ENCODE results near the gene ARHGEF10L. TPM values are rescaled to one million over a fixed set of nuclear protein-coding genes. Genes with fewer than 3 reads are reported as not detected.

The ARHGEF10L gene
- total RNA-seq, 1 experiment from 2014 or later, result 21.6 TPM

GRCh38 chr1:17668624-17669175 lies 129.2 kb downstream of the ARHGEF10L start:
- ChIA-PET CTCF (no interaction called here), POLR2A (ENCODE audit: unreplicated experiment) (no interaction called here)
- H3K4me1 ChIP-seq (replicated peaks; ENCODE audit: insufficient read depth), result no peaks in the 10 kb centered on the region
- H3K36me3 ChIP-seq (ENCODE audit: low read depth), result no peaks in the 10 kb centered on the region
- no peak for DNase-seq
- intact Hi-C loops (cut with micrococcal nuclease; ENCODE audit: unreplicated experiment), result no loop called here
- TF ChIP-seq EZH2 (IDR thresholded peaks at IDR 0.05; ENCODE audit: low read depth), result no peak
- TF ChIP-seq, protein P1, sequence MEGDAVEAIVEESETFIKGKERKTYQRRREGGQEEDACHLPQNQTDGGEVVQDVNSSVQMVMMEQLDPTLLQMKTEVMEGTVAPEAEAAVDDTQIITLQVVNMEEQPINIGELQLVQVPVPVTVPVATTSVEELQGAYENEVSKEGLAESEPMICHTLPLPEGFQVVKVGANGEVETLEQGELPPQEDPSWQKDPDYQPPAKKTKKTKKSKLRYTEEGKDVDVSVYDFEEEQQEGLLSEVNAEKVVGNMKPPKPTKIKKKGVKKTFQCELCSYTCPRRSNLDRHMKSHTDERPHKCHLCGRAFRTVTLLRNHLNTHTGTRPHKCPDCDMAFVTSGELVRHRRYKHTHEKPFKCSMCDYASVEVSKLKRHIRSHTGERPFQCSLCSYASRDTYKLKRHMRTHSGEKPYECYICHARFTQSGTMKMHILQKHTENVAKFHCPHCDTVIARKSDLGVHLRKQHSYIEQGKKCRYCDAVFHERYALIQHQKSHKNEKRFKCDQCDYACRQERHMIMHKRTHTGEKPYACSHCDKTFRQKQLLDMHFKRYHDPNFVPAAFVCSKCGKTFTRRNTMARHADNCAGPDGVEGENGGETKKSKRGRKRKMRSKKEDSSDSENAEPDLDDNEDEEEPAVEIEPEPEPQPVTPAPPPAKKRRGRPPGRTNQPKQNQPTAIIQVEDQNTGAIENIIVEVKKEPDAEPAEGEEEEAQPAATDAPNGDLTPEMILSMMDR (conservative IDR thresholded peaks at IDR 0.05), result no peak
- no peaks in the 10 kb centered on the region for H3K79me2 ChIP-seq (ENCODE audit: low read depth)
- no peak overlapping the region for H3K27ac ChIP-seq
- no peaks in the 10 kb centered on the region for H4K20me1 ChIP-seq (ENCODE audit: insufficient read depth)
- no peaks in the 10 kb centered on the region for H3K27me3 ChIP-seq (ENCODE audit: insufficient read depth, low read depth)
- H3K9me3 ChIP-seq (ENCODE audit: insufficient read depth, low read depth), result no peaks in the 10 kb centered on the region
- no peaks in the 10 kb centered on the region for H3F3A ChIP-seq (ENCODE audit: insufficient read depth, low read depth)
- no TSS peak for BruUV-seq (replicated peaks)
- no peak overlapping the region for H2AFZ ChIP-seq
- no peaks in the 10 kb centered on the region for H3K9me2 ChIP-seq (ENCODE audit: insufficient read depth)
- H3K4me3 ChIP-seq, result no peak overlapping the region
- H3K4me2 ChIP-seq, result no peak overlapping the region

- Histone ChIP-seq H3K4me3 (no peak overlapping the region), H3K36me3 (ENCODE audit: low read depth) (no peaks in the 10 kb centered on the region), H3K79me2 (ENCODE audit: low read depth) (no peaks in the 10 kb centered on the region), H3K4me2 (no peak overlapping the region), H3F3A (ENCODE audit: insufficient read depth, low read depth) (no peaks in the 10 kb centered on the region), H3K9me3 (ENCODE audit: insufficient read depth, low read depth) (no peaks in the 10 kb centered on the region), H3K4me1 (replicated peaks; ENCODE audit: insufficient read depth) (no peaks in the 10 kb centered on the region), H2AFZ (no peak overlapping the region), H3K9me2 (ENCODE audit: insufficient read depth) (no peaks in the 10 kb centered on the region), H3K27me3 (ENCODE audit: insufficient read depth, low read depth) (no peaks in the 10 kb centered on the region), H3K27ac (no peak overlapping the region), H4K20me1 (ENCODE audit: insufficient read depth) (no peaks in the 10 kb centered on the region)
- ChIA-PET POLR2A (ENCODE audit: unreplicated experiment) (no interaction called here), CTCF (no interaction called here)
- DNase-seq, result no peak
- TF ChIP-seq, protein P1 (conservative IDR thresholded peaks at IDR 0.05), result no peak
- no peak for TF ChIP-seq EZH2 (IDR thresholded peaks at IDR 0.05; ENCODE audit: low read depth)
- no TSS peak for BruUV-seq (replicated peaks)
- intact Hi-C loops (cut with micrococcal nuclease; ENCODE audit: unreplicated experiment), result no loop called here
Observed at GRCh38 chr1:17669305-17669704, 129.8 kb downstream of the ARHGEF10L start.

- Histone ChIP-seq H3F3A (ENCODE audit: insufficient read depth, low read depth) (no peaks in the 10 kb centered on the region), H3K36me3 (ENCODE audit: low read depth) (no peaks in the 10 kb centered on the region), H3K27me3 (ENCODE audit: insufficient read depth, low read depth) (no peaks in the 10 kb centered on the region), H3K9me2 (ENCODE audit: insufficient read depth) (no peaks in the 10 kb centered on the region), H3K79me2 (ENCODE audit: low read depth) (no peaks in the 10 kb centered on the region), H2AFZ (no peak overlapping the region), H3K4me3 (no peak overlapping the region), H3K9me3 (ENCODE audit: insufficient read depth, low read depth) (no peaks in the 10 kb centered on the region), H3K27ac (no peak overlapping the region), H3K4me1 (replicated peaks; ENCODE audit: insufficient read depth) (no peaks in the 10 kb centered on the region), H3K4me2 (no peak overlapping the region), H4K20me1 (ENCODE audit: insufficient read depth) (no peaks in the 10 kb centered on the region)
- ChIA-PET POLR2A (ENCODE audit: unreplicated experiment) (no interaction called here), CTCF (interaction anchor here (0.6 kb wide), 1 partner anchor 11 kb away, joined by 3 read pairs; no protein-coding TSS in a partner anchor)
- intact Hi-C loops (cut with micrococcal nuclease; ENCODE audit: unreplicated experiment), result no loop called here
- TF ChIP-seq, protein P1 (conservative IDR thresholded peaks at IDR 0.05), result no peak
- TF ChIP-seq EZH2 (IDR thresholded peaks at IDR 0.05; ENCODE audit: low read depth), result no peak
- BruUV-seq (replicated peaks), result no TSS peak
- DNase-seq, result no peak
Observed at GRCh38 chr1:17669866-17670451, 130.5 kb downstream of the ARHGEF10L start.
